ENCODE data around the gene CLNS1A. TPM values are rescaled to one million over a fixed set of nuclear protein-coding genes. Genes with fewer than 3 reads are reported as not detected.
A peak's percentile ranks its signal among the peaks of the same experiment; 100 is the strongest.
"Not testable (repeated sequence)": the region's sequence is repeated elsewhere in the genome, so short reads cannot be mapped to it uniquely, and the experiment has no call there.

Gene CLNS1A
- 99.4 TPM for polyA plus RNA-seq (2013, experiment 1 of 2; ENCODE audit: insufficient read length)
- 90.0 TPM for polyA plus RNA-seq (2013, experiment 2 of 2; ENCODE audit: insufficient read length)

- peak; percentile 93 for DNase-seq
These were observed at the start of gene CLNS1A for GRCh38 chr11:77637345-77638165. Gene CLNS1A (minus strand): TSS chr11:77637794. CDS start chr11:77637714, 80 bp downstream.

- DNase-seq, result no peak
These were observed 49.5 kb upstream of the CLNS1A start for GRCh38 chr11:77687088-77687487.

- DNase-seq, result no peak
These were observed 39.5 kb upstream of the CLNS1A start for GRCh38 chr11:77677138-77677537.

GRCh38 chr11:77672264-77672663 is 34.7 kb upstream of the CLNS1A start:
- peak; percentile 37 for DNase-seq

GRCh38 chr11:77669848-77670511 is 32.4 kb upstream of the CLNS1A start:
- peak; percentile 1 for DNase-seq

GRCh38 chr11:77668760-77669159 is 31.2 kb upstream of the CLNS1A start:
- DNase-seq, result peak; percentile 8

GRCh38 chr11:77665240-77665965 is 27.8 kb upstream of the CLNS1A start:
- DNase-seq, result no peak

- DNase-seq, result no peak
These were observed 24.1 kb upstream of the CLNS1A start for GRCh38 chr11:77661670-77662069.

GRCh38 chr11:77660947-77661346 is 23.4 kb upstream of the CLNS1A start:
- DNase-seq, result no peak

GRCh38 chr11:77658213-77659013 is 20.8 kb upstream of the CLNS1A start:
- peak; percentile 53 for DNase-seq

GRCh38 chr11:77656362-77656761 is 18.8 kb upstream of the CLNS1A start:
- DNase-seq, result no peak

GRCh38 chr11:77654770-77655434 is 17.3 kb upstream of the CLNS1A start:
- DNase-seq, result peak; percentile 42

GRCh38 chr11:77650123-77650522 is 12.5 kb upstream of the CLNS1A start:
- no peak for DNase-seq

- peak; percentile 26 for DNase-seq
These were observed 10.2 kb upstream of the CLNS1A start for GRCh38 chr11:77647654-77648305.

- no peak for DNase-seq
These were observed 7.3 kb upstream of the CLNS1A start for GRCh38 chr11:77644887-77645286.

- no peak for DNase-seq
These were observed 4.6 kb upstream of the CLNS1A start for GRCh38 chr11:77642228-77642627.

- DNase-seq, result no peak
These were observed 756 bp downstream of the CLNS1A start for GRCh38 chr11:77636731-77637344.

GRCh38 chr11:77633926-77634325 is 3.7 kb downstream of the CLNS1A start:
- DNase-seq, result not testable (repeated sequence)

- DNase-seq, result no peak
These were observed 7.4 kb downstream of the CLNS1A start for GRCh38 chr11:77630157-77630710.

- peak; percentile 43 for DNase-seq
These were observed 17.9 kb downstream of the CLNS1A start for GRCh38 chr11:77619576-77620198.
